Activated CD8-positive, alpha-beta memory T cell treated with anti-CD3 and anti-CD28 coated beads, Interleukin-2, amount 50 U/mL, for 24 hours (primary cell): Measurements from ENCODE around the gene AQP5.

Experiments used
- DNase-seq: peaks from one replicate; pipeline ENCODE4 v3.0.0-alpha.2; 2020; ENCODE audit errors: extremely low read depth

AQP5 gene

GRCh38 chr12:49964849-49965624 lies 3.4 kb downstream of the AQP5 start:
- DNase-seq: no peak

GRCh38 chr12:49965836-49966235 lies 4.2 kb downstream of the AQP5 start:
- DNase-seq: no peak

GRCh38 chr12:49966511-49967041 lies 4.9 kb downstream of the AQP5 start:
- DNase-seq: no peak

GRCh38 chr12:49967042-49967776 lies 5.5 kb downstream of the AQP5 start:
- peak; percentile 80 for DNase-seq

- no peak for DNase-seq
Measured at GRCh38 chr12:49967777-49968250, 6.1 kb downstream of the AQP5 start.

GRCh38 chr12:49968471-49968870 lies 6.8 kb downstream of the AQP5 start:
- DNase-seq: no peak

- no peak for DNase-seq
Measured at GRCh38 chr12:49969027-49969426, 7.4 kb downstream of the AQP5 start.

- no peak for DNase-seq
Measured at GRCh38 chr12:49969651-49970429, 8.2 kb downstream of the AQP5 start.

GRCh38 chr12:49970658-49971057 lies 9.0 kb downstream of the AQP5 start:
- no peak for DNase-seq

GRCh38 chr12:49971141-49971540 lies 9.5 kb downstream of the AQP5 start:
- DNase-seq: no peak

GRCh38 chr12:49972129-49972528 lies 10.5 kb downstream of the AQP5 start:
- DNase-seq: no peak

- DNase-seq: no peak
Measured at GRCh38 chr12:49972641-49973360, 11.1 kb downstream of the AQP5 start, which contains the start of gene AQP6. AQP6 (plus strand) TSS chr12:49972947; CDS start chr12:49973174, 227 bp downstream.

- no peak for DNase-seq
Measured at GRCh38 chr12:49973361-49973830, 11.7 kb downstream of the AQP5 start.

- no peak for DNase-seq
Measured at GRCh38 chr12:49974231-49974675, 12.6 kb downstream of the AQP5 start.

- DNase-seq: no peak
Measured at GRCh38 chr12:49974677-49975317, 13.1 kb downstream of the AQP5 start.

GRCh38 chr12:49975318-49975761 lies 13.7 kb downstream of the AQP5 start:
- DNase-seq: no peak

GRCh38 chr12:49976557-49976956 lies 14.9 kb downstream of the AQP5 start:
- no peak for DNase-seq

- DNase-seq: no peak
Measured at GRCh38 chr12:49978125-49978524, 16.5 kb downstream of the AQP5 start.

- DNase-seq: no peak
Measured at GRCh38 chr12:49979016-49979586, 17.4 kb downstream of the AQP5 start.

GRCh38 chr12:49979791-49980190 lies 18.1 kb downstream of the AQP5 start:
- no peak for DNase-seq
